Activated CD4-positive, alpha-beta T cell treated with anti-CD3 and anti-CD28 coated beads for 24 hours (primary cell): ENCODE measurements around the gene ZDHHC11B.
"Not testable (repeated sequence)": the region's sequence is repeated elsewhere in the genome, so short reads cannot be mapped to it uniquely, and the experiment has no call there.

Experiments used
- DNase-seq, 2 donors: peaks; one replicate each; pipeline ENCODE4 v3.0.0-alpha.2; 2020; ENCODE audit warnings: low read depth in 2 of 2

Gene ZDHHC11B

GRCh38 chr5:753567-754142 lies 30.9 kb downstream of the ZDHHC11B start:
- not testable (repeated sequence) for DNase-seq

- not testable (repeated sequence) for DNase-seq
These were observed 31.9 kb downstream of the ZDHHC11B start for GRCh38 chr5:752532-753115.

GRCh38 chr5:751992-752391 lies 32.5 kb downstream of the ZDHHC11B start:
- not testable (repeated sequence) for DNase-seq

GRCh38 chr5:751496-751895 lies 33.0 kb downstream of the ZDHHC11B start:
- no peak for DNase-seq

- DNase-seq, result not testable (repeated sequence)
These were observed 34.3 kb downstream of the ZDHHC11B start for GRCh38 chr5:750226-750625.

GRCh38 chr5:749101-749670 lies 35.3 kb downstream of the ZDHHC11B start:
- DNase-seq, result no peak

- DNase-seq, result not testable (repeated sequence)
These were observed 36.2 kb downstream of the ZDHHC11B start for GRCh38 chr5:748011-748980.

- DNase-seq, result not testable (repeated sequence)
These were observed 37.2 kb downstream of the ZDHHC11B start for GRCh38 chr5:747303-747844.

- no peak for DNase-seq
These were observed 38.2 kb downstream of the ZDHHC11B start for GRCh38 chr5:746258-746761.

- DNase-seq, result not testable (repeated sequence)
These were observed 39.0 kb downstream of the ZDHHC11B start for GRCh38 chr5:745272-746142.

- not testable (repeated sequence) for DNase-seq
These were observed 40.7 kb downstream of the ZDHHC11B start for GRCh38 chr5:743696-744404.

- not testable (repeated sequence) for DNase-seq
These were observed 42.3 kb downstream of the ZDHHC11B start for GRCh38 chr5:742276-742675.

GRCh38 chr5:734145-734544 lies 50.4 kb downstream of the ZDHHC11B start:
- DNase-seq, result not testable (repeated sequence)

GRCh38 chr5:732754-733454 lies 51.6 kb downstream of the ZDHHC11B start:
- DNase-seq, result not testable (repeated sequence)

GRCh38 chr5:729225-729624 lies 55.3 kb downstream of the ZDHHC11B start:
- not testable (repeated sequence) for DNase-seq

GRCh38 chr5:727087-727486 lies 57.4 kb downstream of the ZDHHC11B start:
- not testable (repeated sequence) for DNase-seq

GRCh38 chr5:723865-724264 lies 60.7 kb downstream of the ZDHHC11B start:
- not testable (repeated sequence) for DNase-seq

GRCh38 chr5:723309-723708 lies 61.2 kb downstream of the ZDHHC11B start:
- not testable (repeated sequence) for DNase-seq

- not testable (repeated sequence) for DNase-seq
These were observed 65.2 kb downstream of the ZDHHC11B start for GRCh38 chr5:719379-719778.
